ENCODE data around the gene SEPSECS.

Gene SEPSECS

GRCh38 chr4:25110527-25111329, 49.5 kb downstream of the SEPSECS start:
- Histone ChIP-seq H3K4me3 (no peak overlapping the region), H3K27ac (no peak overlapping the region)
- no peak for DNase-seq (ENCODE audit: low spot score)
- no peak for TF ChIP-seq CTCF (IDR thresholded peaks at IDR 0.05)

GRCh38 chr4:25109511-25109910, 50.7 kb downstream of the SEPSECS start:
- Histone ChIP-seq H3K4me3 (no peak overlapping the region), H3K27ac (no peak overlapping the region)
- DNase-seq (ENCODE audit: low spot score) = no peak
- no peak for TF ChIP-seq CTCF (IDR thresholded peaks at IDR 0.05)

- no peak for TF ChIP-seq CTCF (IDR thresholded peaks at IDR 0.05)
- Histone ChIP-seq H3K27ac (no peak overlapping the region), H3K4me3 (no peak overlapping the region)
- no peak for DNase-seq (ENCODE audit: low spot score)
Observed at GRCh38 chr4:25108556-25108955, 51.7 kb downstream of the SEPSECS start.

- H3K27ac ChIP-seq = no peak overlapping the region
- TF ChIP-seq CTCF (IDR thresholded peaks at IDR 0.05) = no peak
- no peak overlapping the region for H3K4me3 ChIP-seq
- DNase-seq (ENCODE audit: low spot score) = no peak
Observed at GRCh38 chr4:25107827-25108516, 52.3 kb downstream of the SEPSECS start.

GRCh38 chr4:25106363-25107151, 53.7 kb downstream of the SEPSECS start:
- no peak for TF ChIP-seq CTCF (IDR thresholded peaks at IDR 0.05)
- Histone ChIP-seq H3K27ac (no peak overlapping the region), H3K4me3 (no peak overlapping the region)
- DNase-seq (ENCODE audit: low spot score) = no peak

GRCh38 chr4:25104591-25104990, 55.7 kb downstream of the SEPSECS start:
- Histone ChIP-seq H3K27ac (no peak overlapping the region), H3K4me3 (no peak overlapping the region)
- DNase-seq (ENCODE audit: low spot score) = no peak
- TF ChIP-seq CTCF (IDR thresholded peaks at IDR 0.05) = no peak
